ENCODE results near the gene LILRB5. TPM values are rescaled to one million over a fixed set of nuclear protein-coding genes. Genes with fewer than 3 reads are reported as not detected.

The LILRB5 gene
- total RNA-seq, 1 donor: not detected

GRCh38 chr19:54255105-54255775, 1.8 kb downstream of the LILRB5 start:
- no peak overlapping the region for H3K4me3 ChIP-seq (ENCODE audit: low read depth, low read length)
- no peak for DNase-seq (ENCODE audit: low read depth)
- TF ChIP-seq CTCF (IDR thresholded peaks at IDR 0.05; ENCODE audit: insufficient read depth, low read length): no peak

GRCh38 chr19:54254195-54254906, 2.7 kb downstream of the LILRB5 start:
- DNase-seq (ENCODE audit: low read depth): no peak
- no peak for TF ChIP-seq CTCF (IDR thresholded peaks at IDR 0.05; ENCODE audit: insufficient read depth, low read length)
- H3K4me3 ChIP-seq (ENCODE audit: low read depth, low read length): no peak overlapping the region

- H3K4me3 ChIP-seq (ENCODE audit: low read depth, low read length): no peak overlapping the region
- no peak for TF ChIP-seq CTCF (IDR thresholded peaks at IDR 0.05; ENCODE audit: insufficient read depth, low read length)
- no peak for DNase-seq (ENCODE audit: low read depth)
These were observed 3.5 kb downstream of the LILRB5 start for GRCh38 chr19:54253331-54254194.

- TF ChIP-seq CTCF (IDR thresholded peaks at IDR 0.05; ENCODE audit: insufficient read depth, low read length): no peak
- no peak for DNase-seq (ENCODE audit: low read depth)
- no peak overlapping the region for H3K4me3 ChIP-seq (ENCODE audit: low read depth, low read length)
These were observed 4.2 kb downstream of the LILRB5 start for GRCh38 chr19:54252845-54253244.

GRCh38 chr19:54252243-54252642, 4.8 kb downstream of the LILRB5 start:
- DNase-seq (ENCODE audit: low read depth): no peak
- no peak overlapping the region for H3K4me3 ChIP-seq (ENCODE audit: low read depth, low read length)
- TF ChIP-seq CTCF (IDR thresholded peaks at IDR 0.05; ENCODE audit: insufficient read depth, low read length): no peak

- H3K4me3 ChIP-seq (ENCODE audit: low read depth, low read length): no peak overlapping the region
- TF ChIP-seq CTCF (IDR thresholded peaks at IDR 0.05; ENCODE audit: insufficient read depth, low read length): no peak
- no peak for DNase-seq (ENCODE audit: low read depth)
These were observed 9.0 kb downstream of the LILRB5 start for GRCh38 chr19:54248016-54248601.

Measured in fibroblast of the aortic adventitia (primary cell).